PC-3 (cell line): ENCODE measurements around the gene TNFRSF25. TPM values are rescaled to one million over a fixed set of nuclear protein-coding genes. Genes with fewer than 3 reads are reported as not detected.

ENCODE experiments used
- ATAC-seq: fragments of 200-7000 bp; cut with Tn5 transposase; 2 replicates; pipeline ENCODE4 v1.9.1; 2020; ENCODE audit warnings: mild to moderate bottlenecking, moderate library complexity
- BruUV-seq: library from RNA; stranded (reverse); fragments of 400-500 nt; replicated peaks from 2 replicates; lab custom pipeline; 2021; lab: Mats Ljungman, UMichigan
- CTCF ChIA-PET: fragments of 300-600 bp; sonication (Branson Sonifier 250); formaldehyde crosslinking; loops from one replicate; lab custom pipeline; 2022; ENCODE audit warnings: antibody characterized with exemption; lab: Charles Lee
- POLR2A ChIA-PET: fragments of 300-600 bp; sonication (Branson Sonifier 250); formaldehyde crosslinking; loops from one replicate; lab custom pipeline; 2022; ENCODE audit warnings: antibody characterized with exemption; ENCODE audit not compliant: unreplicated experiment; lab: Charles Lee
- DNase-seq: peaks from one replicate; pipeline ENCODE4 v3.0.0-alpha.2; 2015
- H2AFZ ChIP-seq: fragments of 300-600 bp; sonication (generic); 2 replicates; pipeline ENCODE4 v1.6.0; 2016; ENCODE audit warnings: antibody characterized with exemption, low read length
- H3F3A ChIP-seq: fragments of 300-600 bp; sonication (generic); one replicate; pipeline ENCODE4 v1.6.0; 2017; ENCODE audit warnings: antibody characterized with exemption, low read length, control low read depth, mild to moderate bottlenecking; ENCODE audit not compliant: unreplicated experiment
- H3K27ac ChIP-seq: fragments of 300-600 bp; sonication (generic); 2 replicates; pipeline ENCODE4 v1.5.1; 2016; ENCODE audit warnings: mild to moderate bottlenecking, low read length
- H3K27me3 ChIP-seq: fragments of 300-600 bp; sonication (generic); 2 replicates; pipeline ENCODE4 v1.6.1; 2016; ENCODE audit warnings: low read length, mixed read lengths
- H3K36me3 ChIP-seq: fragments of 300-600 bp; sonication (generic); 2 replicates; pipeline ENCODE4 v1.6.1; 2016; ENCODE audit warnings: low read depth, mixed run types, low read length, mixed read lengths
- H3K4me1 ChIP-seq: fragments of 300-600 bp; sonication (generic); 2 replicates; pipeline ENCODE4 v1.5.1; 2016; ENCODE audit warnings: low read length; ENCODE audit not compliant: insufficient read depth
- H3K4me2 ChIP-seq: fragments of 300-600 bp; sonication (generic); 2 replicates; pipeline ENCODE4 v1.6.0; 2016; ENCODE audit warnings: low read length
- H3K4me3 ChIP-seq: fragments of 300-600 bp; sonication (generic); 2 replicates; pipeline ENCODE4 v1.5.1; 2016; ENCODE audit warnings: mild to moderate bottlenecking, low read length, mixed read lengths
- H3K79me2 ChIP-seq: fragments of 300-600 bp; sonication (generic); 2 replicates; pipeline ENCODE4 v1.6.1; 2017; ENCODE audit warnings: low read length, mixed read lengths
- H3K9ac ChIP-seq: fragments of 300-600 bp; sonication (generic); 2 replicates; pipeline ENCODE4 v1.6.0; 2016; ENCODE audit warnings: mild to moderate bottlenecking, low read length
- H3K9me2 ChIP-seq: fragments of 300-600 bp; sonication (generic); replicated peaks from 2 replicates; pipeline ENCODE4 v1.6.1; 2016; ENCODE audit warnings: mixed run types, low read length, mixed read lengths
- H3K9me3 ChIP-seq: fragments of 300-600 bp; sonication (generic); 2 replicates; pipeline ENCODE4 v1.6.1; 2016; ENCODE audit warnings: low read length, mixed read lengths
- H4K20me1 ChIP-seq: fragments of 300-600 bp; sonication (generic); 2 replicates; pipeline ENCODE4 v1.6.1; 2016; ENCODE audit warnings: low read length, mixed read lengths
- CTCF ChIP-seq: fragments of 300-600 bp; sonication (generic); conservative IDR thresholded peaks from 2 replicates; pipeline ENCODE4 v1.5.1; 2017; ENCODE audit warnings: antibody characterized with exemption, low read depth, mild to moderate bottlenecking, low read length
- EZH2 ChIP-seq: fragments of 300-600 bp; sonication (generic); IDR thresholded peaks from one replicate; pipeline ENCODE4 v1.6.1; 2017; ENCODE audit warnings: antibody characterized with exemption, mild to moderate bottlenecking, low read length; ENCODE audit not compliant: unreplicated experiment
- EZH2phosphoT487 ChIP-seq: fragments of 300-600 bp; sonication (generic); IDR thresholded peaks from 2 replicates; pipeline ENCODE4 v1.6.1; 2018; ENCODE audit warnings: mild to moderate bottlenecking, antibody characterized with exemption, low read length, borderline replicate concordance
- intact Hi-C: fragments of 100-400 bp; cut with micrococcal nuclease; formaldehyde crosslinking; loops from 2 replicates; pipeline ENCODE4 v1.9.0; 2023
- total RNA-seq: library from RNA; depleted of rRNA; stranded (reverse); fragments of >200 nt; gene quantifications from 2 replicates; pipeline ENCODE4 v1.2.3, GENCODE V29; 2014

Gene TNFRSF25
- total RNA-seq, 1 experiment from 2014 or later: 42.5 TPM

- Histone ChIP-seq H2AFZ (no peak overlapping the region), H3K79me2 (peaks cover 18% of the 10 kb centered on the region), H3K4me1 (peaks cover 9% of the 10 kb centered on the region; the same call in 1 of the 2 replicates), H4K20me1 (no peaks in the 10 kb centered on the region), H3K4me3 (no peak overlapping the region), H3K9me2 (no peaks in the 10 kb centered on the region), H3K9me3 (no peaks in the 10 kb centered on the region), H3K27me3 (no peaks in the 10 kb centered on the region), H3K36me3 (0 out of 2 replicates have a peak, but pooled peaks cover 2% of the 10 kb centered on the region), H3K27ac (no peak overlapping the region), H3F3A (no peaks in the 10 kb centered on the region), H3K4me2 (no peak overlapping the region), H3K9ac (no peak overlapping the region)
- BruUV-seq: no TSS peak
- ChIA-PET CTCF (no interaction called here), POLR2A (no interaction called here)
- intact Hi-C loops: no loop called here
- DNase-seq (no peak), ATAC-seq (no peak)
- TF ChIP-seq CTCF (no peak), EZH2phosphoT487 (no peak), EZH2 (no peak)
Measured at GRCh38 chr1:6481820-6482219, 15.8 kb upstream of the TNFRSF25 start.

- Histone ChIP-seq H3K4me1 (no peaks in the 10 kb centered on the region), H4K20me1 (no peaks in the 10 kb centered on the region), H3K79me2 (no peaks in the 10 kb centered on the region), H3K27me3 (no peaks in the 10 kb centered on the region), H3K9me3 (no peaks in the 10 kb centered on the region), H3K9me2 (no peaks in the 10 kb centered on the region), H3K4me2 (no peak overlapping the region), H3F3A (no peaks in the 10 kb centered on the region), H3K4me3 (no peak overlapping the region), H3K27ac (no peak overlapping the region), H3K9ac (no peak overlapping the region), H3K36me3 (peaks cover 12% of the 10 kb centered on the region), H2AFZ (no peak overlapping the region)
- ChIA-PET CTCF (no interaction called here), POLR2A (no interaction called here)
- TSS peak; percentile 16 for BruUV-seq
- intact Hi-C loops: no loop called here
- no peak for ATAC-seq
- no peak for DNase-seq
- no peak for TF ChIP-seq EZH2phosphoT487
- no peak for TF ChIP-seq EZH2
- TF ChIP-seq CTCF: no peak
Measured at GRCh38 chr1:6477039-6477820, 11.3 kb upstream of the TNFRSF25 start.

GRCh38 chr1:6476483-6476882, 10.5 kb upstream of the TNFRSF25 start:
- Histone ChIP-seq H3K36me3 (peaks cover 15% of the 10 kb centered on the region), H3K4me1 (no peaks in the 10 kb centered on the region), H3K9me2 (no peaks in the 10 kb centered on the region), H3K4me2 (no peak overlapping the region), H2AFZ (no peak overlapping the region), H3K4me3 (no peak overlapping the region), H4K20me1 (no peaks in the 10 kb centered on the region), H3K79me2 (no peaks in the 10 kb centered on the region), H3K27me3 (no peaks in the 10 kb centered on the region), H3K27ac (no peak overlapping the region), H3K9me3 (no peaks in the 10 kb centered on the region), H3F3A (no peaks in the 10 kb centered on the region), H3K9ac (no peak overlapping the region)
- BruUV-seq: no TSS peak
- intact Hi-C loops: no loop called here
- CTCF ChIA-PET: no interaction called here
- POLR2A ChIA-PET: interaction anchor here (1.1 kb wide), 1 partner anchor 15 kb away, joined by 3 read pairs; no protein-coding TSS in a partner anchor
- ATAC-seq (no peak), DNase-seq (no peak)
- no peak for TF ChIP-seq CTCF
- TF ChIP-seq EZH2phosphoT487: no peak
- no peak for TF ChIP-seq EZH2
